Activated CD4-positive, alpha-beta memory T cell treated with anti-CD3 and anti-CD28 coated beads, Interleukin-2, amount 10 ng/mL, durations not matched to agents 7 days and 5 days (primary cell): ENCODE results near the gene PPIL3. TPM values are rescaled to one million over a fixed set of nuclear protein-coding genes. Genes with fewer than 3 reads are reported as not detected.

Experiments used
- CTCF ChIA-PET: fragments of 350-600 bp; sonication (Branson Sonifier 250); formaldehyde crosslinking; loops from one replicate; lab custom pipeline; 2021; ENCODE audit warnings: antibody characterized with exemption, inconsistent platforms; lab: Charles Lee
- POLR2A ChIA-PET: fragments of 350-600 bp; sonication (Branson Sonifier 250); formaldehyde crosslinking; loops from one replicate; lab custom pipeline; 2021; ENCODE audit warnings: antibody characterized with exemption; lab: Charles Lee
- DNase-seq: peaks from one replicate; pipeline ENCODE4 v3.0.0-alpha.2; 2020
- H3K27ac Mint-ChIP-seq: one replicate; pipeline ENCODE4 v1.8.0; 2021; ENCODE audit warnings: mild to moderate bottlenecking, mixed read lengths
- H3K27me3 Mint-ChIP-seq: one replicate; pipeline ENCODE4 v1.8.0; 2021; ENCODE audit warnings: mixed read lengths
- H3K36me3 Mint-ChIP-seq: one replicate; pipeline ENCODE4 v1.8.0; 2021; ENCODE audit warnings: low read depth, mixed read lengths
- H3K4me1 Mint-ChIP-seq: one replicate; pipeline ENCODE4 v1.8.0; 2021; ENCODE audit warnings: mixed read lengths
- H3K4me3 Mint-ChIP-seq: one replicate; pipeline ENCODE4 v1.8.0; 2021; ENCODE audit warnings: mild to moderate bottlenecking, mixed read lengths
- H3K9me3 Mint-ChIP-seq: one replicate; pipeline ENCODE4 v1.8.0; 2021; ENCODE audit warnings: mixed read lengths
- total RNA-seq, 2 experiments: library from RNA; stranded (reverse); gene quantifications; one replicate each; pipeline ENCODE4 v1.2.3, GENCODE V29; 2021

The PPIL3 gene
- total RNA-seq, 2 experiments from 2014 or later: 101 to 102 TPM

- ChIA-PET POLR2A (interaction anchor here (1.6 to 3.2 kb wide), 2 partner anchors 11 to 14 kb away, joined by 14 to 17 read pairs; partner anchors contain the start of genes CLK1, NIF3L1 and PPIL3), CTCF (interaction anchor here (0.7 to 1.5 kb wide), 2 partner anchors 11 to 14 kb away, joined by 3 to 5 read pairs; partner anchors contain the start of gene CLK1)
- Mint-ChIP-seq H3K27ac (no peak overlapping the region), H3K27me3 (no peaks in the 10 kb centered on the region), H3K4me3 (no peak overlapping the region), H3K36me3 (peaks cover 74% of the 10 kb centered on the region), H3K4me1 (peaks cover 17% of the 10 kb centered on the region), H3K9me3 (no peaks in the 10 kb centered on the region)
- DNase-seq: no peak
Observed at GRCh38 chr2:200878289-200878880, 10.5 kb downstream of the PPIL3 start.

GRCh38 chr2:200877443-200877842 lies 11.4 kb downstream of the PPIL3 start:
- Mint-ChIP-seq H3K4me3 (no peak overlapping the region), H3K36me3 (peaks cover 72% of the 10 kb centered on the region), H3K9me3 (no peaks in the 10 kb centered on the region), H3K4me1 (peaks cover 10% of the 10 kb centered on the region), H3K27me3 (no peaks in the 10 kb centered on the region), H3K27ac (no peak overlapping the region)
- no peak for DNase-seq
- POLR2A ChIA-PET: interaction anchor here (1.6 to 3.2 kb wide), 2 partner anchors 12 to 13 kb away, joined by 14 to 17 read pairs; partner anchors contain the start of genes CLK1, NIF3L1 and PPIL3
- CTCF ChIA-PET: interaction anchor here (0.7 to 1.5 kb wide), 2 partner anchors 10 to 13 kb away, joined by 3 to 5 read pairs; partner anchors contain the start of gene CLK1

DNA sequence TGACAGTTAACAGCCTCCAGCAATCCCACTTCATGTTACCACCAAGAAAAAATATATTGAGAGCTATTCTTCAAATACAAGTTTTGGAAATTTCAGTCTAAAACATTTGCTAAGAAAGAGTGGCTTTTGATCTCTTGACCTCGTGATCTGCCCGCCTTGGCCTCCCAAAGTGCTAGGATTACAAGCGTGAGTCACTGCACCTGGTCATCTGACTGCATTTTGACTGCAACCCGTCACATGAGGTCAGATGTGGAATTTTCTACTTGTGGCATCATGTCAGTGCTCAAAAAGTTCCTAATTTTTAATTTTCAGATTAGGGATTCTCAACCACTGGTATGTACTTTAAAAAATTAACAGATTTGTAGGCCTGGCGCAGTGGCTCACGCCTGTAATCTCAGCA lies 15.3 kb downstream of the PPIL3 start:
- no peaks in the 10 kb centered on the region for H3K27me3 Mint-ChIP-seq
- POLR2A ChIA-PET: interaction anchor here (1.8 kb wide), 1 partner anchor 9 kb away, joined by 9 read pairs; the partner anchor contains the start of gene CLK1
- no peak for DNase-seq
- H3K4me3 Mint-ChIP-seq: no peak overlapping the region
- no peak overlapping the region for H3K27ac Mint-ChIP-seq
- CTCF ChIA-PET: no interaction called here
- no peaks in the 10 kb centered on the region for H3K9me3 Mint-ChIP-seq
- H3K4me1 Mint-ChIP-seq: peaks cover 22% of the 10 kb centered on the region
- H3K36me3 Mint-ChIP-seq: peaks cover 66% of the 10 kb centered on the region

DNA sequence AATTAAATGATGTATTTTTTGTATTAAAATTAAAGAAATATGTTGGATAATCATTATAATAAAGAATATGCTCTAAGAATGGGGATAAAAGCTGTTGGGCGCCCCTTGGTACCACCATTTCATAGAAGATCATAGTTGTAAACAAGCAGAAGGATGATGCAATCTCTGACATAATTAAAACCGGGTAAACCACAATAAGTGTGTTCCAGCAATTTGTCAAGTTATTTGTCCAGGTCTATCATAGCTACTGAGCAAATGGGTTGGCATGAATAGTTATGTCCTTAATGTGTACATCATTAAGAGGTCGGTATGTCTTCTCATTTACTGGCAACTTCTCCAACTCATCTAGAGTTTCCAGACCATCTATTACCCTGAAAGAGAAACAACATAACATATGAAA lies 17.7 kb downstream of the PPIL3 start:
- no peaks in the 10 kb centered on the region for H3K9me3 Mint-ChIP-seq
- no peak for DNase-seq
- peaks cover 31% of the 10 kb centered on the region for H3K4me1 Mint-ChIP-seq
- ChIA-PET POLR2A (interaction anchor here (1.4 to 5.6 kb wide), 3 partner anchors 9 to 18 kb away, joined by 4 to 32 read pairs (median 6); partner anchors contain the start of genes NIF3L1 and PPIL3), CTCF (no interaction called here)
- peaks cover 56% of the 10 kb centered on the region for H3K36me3 Mint-ChIP-seq
- no peak overlapping the region for H3K4me3 Mint-ChIP-seq
- no peaks in the 10 kb centered on the region for H3K27me3 Mint-ChIP-seq
- H3K27ac Mint-ChIP-seq: no peak overlapping the region

- Mint-ChIP-seq H3K4me3 (no peak overlapping the region), H3K27ac (peak overlapping the region; percentile 77), H3K9me3 (no peaks in the 10 kb centered on the region), H3K36me3 (peaks cover 44% of the 10 kb centered on the region), H3K27me3 (no peaks in the 10 kb centered on the region), H3K4me1 (peaks cover 43% of the 10 kb centered on the region)
- ChIA-PET POLR2A (interaction anchor here (0.9 to 5.6 kb wide), 8 partner anchors 10 to 314 kb away, joined by 3 to 32 read pairs (median 4); partner anchors contain the start of genes CASP10, NIF3L1 and PPIL3), CTCF (interaction anchor here (0.9 to 1.6 kb wide), 4 partner anchors 20 to 363 kb away, joined by 3 to 6 read pairs (median 5); partner anchors contain the start of genes NIF3L1 and PPIL3)
- no peak for DNase-seq
Observed at GRCh38 chr2:200869014-200869413, 19.9 kb downstream of the PPIL3 start.

- POLR2A ChIA-PET: interaction anchor here (0.5 to 6.9 kb wide), 60 partner anchors 9 to 1402 kb away, joined by 3 to 199 read pairs (median 9); partner anchors contain the start of genes BZW1, CASP10, CASP8 and CFLAR
- peaks cover 53% of the 10 kb centered on the region for H3K4me1 Mint-ChIP-seq
- H3K27ac Mint-ChIP-seq: peak within 1 kb of the TSS; percentile 100
- H3K4me3 Mint-ChIP-seq: peak within 1 kb of the TSS; percentile 94
- H3K27me3 Mint-ChIP-seq: no peaks in the 10 kb centered on the region
- peaks cover 59% of the 10 kb centered on the region for H3K36me3 Mint-ChIP-seq
- peak; percentile 97 for DNase-seq
- CTCF ChIA-PET: interaction anchor here (0.6 to 1.8 kb wide), 11 partner anchors 12 to 368 kb away, joined by 3 to 16 read pairs (median 4); partner anchors contain the start of genes BZW1, NIF3L1 and PPIL3
- no peaks in the 10 kb centered on the region for H3K9me3 Mint-ChIP-seq
Observed at GRCh38 chr2:200864176-200865034, 24.5 kb downstream of the PPIL3 start, which contains the start of gene CLK1. Gene CLK1 (minus strand): TSS chr2:200864658. CDS start chr2:200861862, 2,796 bp downstream.

DNA sequence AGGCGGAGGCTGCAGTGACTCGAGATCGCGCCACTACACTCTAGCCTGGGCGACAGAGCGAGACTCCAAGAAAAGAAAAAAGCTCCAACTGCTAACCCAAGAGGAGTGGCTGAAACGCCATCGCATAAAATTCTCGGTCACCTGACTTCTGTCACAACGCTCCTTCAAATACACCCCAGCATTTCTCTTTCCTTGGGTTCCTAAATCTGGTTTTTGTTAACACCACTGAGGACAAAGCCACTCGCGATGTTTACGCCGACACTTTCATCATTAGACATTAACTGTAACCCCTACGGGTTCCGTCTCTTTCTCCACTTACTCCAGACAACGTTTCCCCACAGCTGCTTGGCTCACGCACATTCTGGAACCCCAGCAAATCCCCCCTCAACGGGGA lies 25.1 kb downstream of the PPIL3 start:
- Mint-ChIP-seq H3K27me3 (no peaks in the 10 kb centered on the region), H3K4me3 (peak overlapping the region; percentile 94), H3K9me3 (no peaks in the 10 kb centered on the region), H3K4me1 (peaks cover 52% of the 10 kb centered on the region), H3K27ac (peak overlapping the region; percentile 100), H3K36me3 (peaks cover 60% of the 10 kb centered on the region)
- ChIA-PET POLR2A (interaction anchor here (0.8 to 6.9 kb wide), 56 partner anchors 8 to 1402 kb away, joined by 3 to 199 read pairs (median 9); partner anchors contain the start of genes BZW1, CASP10, CASP8 and CFLAR), CTCF (interaction anchor here (1.0 to 1.8 kb wide), 8 partner anchors 24 to 369 kb away, joined by 3 to 16 read pairs (median 4); partner anchors contain the start of genes BZW1, NIF3L1 and PPIL3)
- DNase-seq: peak; percentile 46

GRCh38 chr2:200862532-200863000 lies 26.3 kb downstream of the PPIL3 start:
- peak overlapping the region; percentile 94 for H3K4me3 Mint-ChIP-seq
- H3K36me3 Mint-ChIP-seq: peaks cover 69% of the 10 kb centered on the region
- no peaks in the 10 kb centered on the region for H3K27me3 Mint-ChIP-seq
- peaks cover 57% of the 10 kb centered on the region for H3K4me1 Mint-ChIP-seq
- DNase-seq: peak; percentile 67
- ChIA-PET CTCF (no interaction called here), POLR2A (interaction anchor here (1.3 to 6.9 kb wide), 8 partner anchors 11 to 371 kb away, joined by 4 to 199 read pairs (median 28); partner anchors contain the start of genes BZW1, CFLAR, NIF3L1 and ORC2)
- H3K9me3 Mint-ChIP-seq: no peaks in the 10 kb centered on the region
- peak overlapping the region; percentile 100 for H3K27ac Mint-ChIP-seq

- no peaks in the 10 kb centered on the region for H3K9me3 Mint-ChIP-seq
- no peaks in the 10 kb centered on the region for H3K27me3 Mint-ChIP-seq
- CTCF ChIA-PET: no interaction called here
- peak overlapping the region; percentile 100 for H3K27ac Mint-ChIP-seq
- no peak for DNase-seq
- POLR2A ChIA-PET: interaction anchor here (0.6 to 6.9 kb wide), 7 partner anchors 9 to 261 kb away, joined by 3 to 199 read pairs (median 5); partner anchors contain the start of genes BZW1, NIF3L1 and PPIL3
- H3K4me3 Mint-ChIP-seq: peak overlapping the region; percentile 94
- H3K4me1 Mint-ChIP-seq: peaks cover 60% of the 10 kb centered on the region
- H3K36me3 Mint-ChIP-seq: peaks cover 78% of the 10 kb centered on the region
Observed at GRCh38 chr2:200861617-200862155, 27.2 kb downstream of the PPIL3 start.

DNA sequence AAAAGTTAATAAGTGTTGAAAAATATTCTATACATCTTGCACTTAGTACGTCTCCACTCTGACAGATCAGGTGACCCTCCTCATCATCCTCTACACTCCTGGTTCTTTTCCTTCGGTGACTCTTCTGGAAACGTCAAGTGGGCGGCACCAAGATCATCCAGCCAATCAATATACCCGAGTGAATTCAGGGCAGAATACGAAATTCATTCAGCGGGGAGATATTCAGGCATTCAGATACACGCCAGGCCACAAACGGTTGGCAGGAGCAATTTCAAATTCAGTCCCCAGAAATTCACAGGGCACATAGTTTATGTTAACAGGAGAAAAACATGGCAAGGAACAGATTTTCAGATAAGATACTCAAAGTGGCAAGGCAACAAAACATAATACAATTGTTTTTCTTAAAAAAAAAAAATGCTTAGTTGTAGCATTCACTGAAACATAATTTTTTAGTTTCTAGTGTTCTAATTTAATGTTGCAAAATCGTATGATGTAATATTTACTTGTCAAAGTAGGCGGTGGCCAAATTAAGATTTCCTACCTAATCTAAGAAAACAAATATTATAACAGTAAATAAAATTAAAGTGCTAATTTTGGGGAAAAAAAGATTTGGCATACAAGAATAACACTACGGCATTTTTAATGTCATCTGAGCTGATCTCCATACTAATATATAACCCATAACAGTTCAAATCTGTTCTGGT lies 28.6 kb downstream of the PPIL3 start:
- peak overlapping the region; percentile 74 for H3K27ac Mint-ChIP-seq
- H3K27me3 Mint-ChIP-seq: no peaks in the 10 kb centered on the region
- ChIA-PET POLR2A (interaction anchor here (0.7 to 6.9 kb wide), 7 partner anchors 8 to 257 kb away, joined by 3 to 199 read pairs (median 5); partner anchors contain the start of genes NIF3L1 and PPIL3), CTCF (no interaction called here)
- peaks cover 84% of the 10 kb centered on the region for H3K36me3 Mint-ChIP-seq
- H3K9me3 Mint-ChIP-seq: no peaks in the 10 kb centered on the region
- no peak for DNase-seq
- peaks cover 59% of the 10 kb centered on the region for H3K4me1 Mint-ChIP-seq
- peak overlapping the region; percentile 94 for H3K4me3 Mint-ChIP-seq

- Mint-ChIP-seq H3K36me3 (peaks cover 86% of the 10 kb centered on the region), H3K9me3 (no peaks in the 10 kb centered on the region), H3K4me3 (no peak overlapping the region), H3K27me3 (no peaks in the 10 kb centered on the region), H3K4me1 (peaks cover 50% of the 10 kb centered on the region), H3K27ac (no peak overlapping the region)
- no peak for DNase-seq
- CTCF ChIA-PET: no interaction called here
- POLR2A ChIA-PET: interaction anchor here (0.7 to 2.2 kb wide), 6 partner anchors 12 to 46 kb away, joined by 3 to 8 read pairs (median 6); partner anchors contain the start of genes BZW1, NIF3L1 and PPIL3
Observed at GRCh38 chr2:200856806-200857205, 32.1 kb downstream of the PPIL3 start.
